ENCODE data around the gene DNAH6. TPM values are rescaled to one million over a fixed set of nuclear protein-coding genes. Genes with fewer than 3 reads are reported as not detected.
"Not testable (repeated sequence)": the region's sequence is repeated elsewhere in the genome, so short reads cannot be mapped to it uniquely, and the experiment has no call there.

DNAH6 gene
- total and polyA plus RNA-seq, 8 donors = 1.3 to 6.2 (median 3.6) TPM

GRCh38 chr2:84539729-84540128 is 23.4 kb downstream of the DNAH6 start:
- H3K27me3 ChIP-seq = no peaks in the 10 kb centered on the region
- no peak for DNase-seq
- intact Hi-C loops (cut with DNase I) = no loop called here
- no peaks in the 10 kb centered on the region for H3K36me3 ChIP-seq
- no peak for TF ChIP-seq CTCF (IDR thresholded peaks at IDR 0.05)
- H3K4me1 ChIP-seq = no peaks in the 10 kb centered on the region
- H3K27ac ChIP-seq = no peak overlapping the region
- H3K9me3 ChIP-seq = no peaks in the 10 kb centered on the region
- H3K4me3 ChIP-seq = no peak overlapping the region
- ATAC-seq = no peak

- ATAC-seq (no peak), DNase-seq (no peak)
- no peaks in the 10 kb centered on the region for H3K4me1 ChIP-seq
- H3K27ac ChIP-seq = no peak overlapping the region
- H3K36me3 ChIP-seq = no peaks in the 10 kb centered on the region
- H3K27me3 ChIP-seq = no peaks in the 10 kb centered on the region
- H3K4me3 ChIP-seq = no peak overlapping the region
- TF ChIP-seq CTCF (IDR thresholded peaks at IDR 0.05) = no peak
- H3K9me3 ChIP-seq = no peaks in the 10 kb centered on the region
- intact Hi-C loops (cut with DNase I) = no loop called here
Observed at GRCh38 chr2:84545005-84545404, 28.7 kb downstream of the DNAH6 start.

- intact Hi-C loops (cut with DNase I) = no loop called here
- Histone ChIP-seq H3K4me3 (no peak overlapping the region), H3K4me1 (no peaks in the 10 kb centered on the region), H3K27ac (no peak overlapping the region), H3K36me3 (no peaks in the 10 kb centered on the region), H3K9me3 (no peaks in the 10 kb centered on the region), H3K27me3 (no peaks in the 10 kb centered on the region)
- ATAC-seq (no peak), DNase-seq (no peak)
- no peak for TF ChIP-seq CTCF (IDR thresholded peaks at IDR 0.05)
Observed at GRCh38 chr2:84546551-84546950, 30.3 kb downstream of the DNAH6 start.

- no peaks in the 10 kb centered on the region for H3K27me3 ChIP-seq
- no peaks in the 10 kb centered on the region for H3K36me3 ChIP-seq
- H3K4me1 ChIP-seq = no peaks in the 10 kb centered on the region
- DNase-seq = no peak
- no peak for TF ChIP-seq CTCF (IDR thresholded peaks at IDR 0.05)
- ATAC-seq = no peak
- no peaks in the 10 kb centered on the region for H3K9me3 ChIP-seq
- intact Hi-C loops (cut with DNase I) = no loop called here
- no peak overlapping the region for H3K27ac ChIP-seq
- H3K4me3 ChIP-seq = no peak overlapping the region
Observed at GRCh38 chr2:84548303-84548702, 32.0 kb downstream of the DNAH6 start.

- DNase-seq (no peak), ATAC-seq (no peak)
- intact Hi-C loops (cut with DNase I) = no loop called here
- H3K27me3 ChIP-seq = no peaks in the 10 kb centered on the region
- H3K4me3 ChIP-seq = no peak overlapping the region
- H3K4me1 ChIP-seq = no peaks in the 10 kb centered on the region
- no peak for TF ChIP-seq CTCF (IDR thresholded peaks at IDR 0.05)
- no peaks in the 10 kb centered on the region for H3K36me3 ChIP-seq
- H3K27ac ChIP-seq = no peak overlapping the region
- no peaks in the 10 kb centered on the region for H3K9me3 ChIP-seq
Observed at GRCh38 chr2:84550916-84551315, 34.6 kb downstream of the DNAH6 start.

- H3K9me3 ChIP-seq; intact Hi-C loops (cut with DNase I); H3K36me3 ChIP-seq; H3K27ac ChIP-seq; H3K27me3 ChIP-seq; H3K4me3 ChIP-seq; DNase-seq; ATAC-seq; H3K4me1 ChIP-seq: not testable (repeated sequence)
Observed at GRCh38 chr2:84551526-84551925, 35.2 kb downstream of the DNAH6 start.

Data from left lung (tissue), 10 donors.